GM18870 (cell line): ENCODE measurements around the gene PLEKHG5.

ENCODE experiments used
- ATAC-seq: cut with Tn5 transposase; IDR thresholded peaks from one replicate; pipeline ENCODE4 v1.9.1; 2021; ENCODE audit warnings: moderate library complexity; ENCODE audit not compliant: unreplicated experiment

Gene PLEKHG5

DNA sequence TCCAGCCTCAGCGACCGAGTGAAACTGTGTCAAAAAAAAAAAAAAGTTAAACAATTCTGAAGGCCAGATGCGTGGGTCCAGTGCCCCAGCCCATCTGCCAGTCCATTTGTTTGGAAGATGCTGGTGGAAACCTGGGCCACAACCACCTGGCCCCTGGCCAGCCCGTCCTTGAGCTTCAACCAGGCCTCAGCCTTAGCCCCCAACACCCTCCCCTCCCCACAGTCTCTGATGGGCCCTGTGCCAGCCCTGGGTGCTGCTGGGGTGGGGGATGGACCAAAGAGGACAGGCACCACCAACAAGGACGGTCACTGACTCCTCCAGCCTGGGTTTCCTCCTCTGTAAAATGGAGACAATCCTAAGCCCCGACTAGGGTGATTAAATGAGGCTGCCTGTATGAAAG is 19.6 kb upstream of the PLEKHG5 start:
- ATAC-seq = no peak

DNA sequence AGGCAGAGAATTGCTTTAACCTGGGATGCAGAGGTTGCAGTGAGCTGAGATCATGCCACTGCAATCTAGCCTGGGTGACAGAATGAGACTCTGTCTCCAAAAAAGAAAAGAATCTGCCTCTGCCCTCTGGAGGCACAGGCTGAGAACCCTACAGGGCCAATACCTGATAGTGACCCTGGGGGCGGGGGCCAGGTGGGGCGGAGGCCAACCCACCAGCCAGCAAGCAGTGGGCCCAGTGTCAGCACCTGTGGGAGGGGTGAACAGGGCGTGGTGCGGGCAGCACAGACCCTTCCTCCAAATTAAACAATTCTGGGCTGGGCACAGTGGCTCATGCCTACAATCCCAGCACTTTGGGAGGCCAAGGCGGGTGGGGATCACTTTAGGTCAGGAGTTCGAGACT is 19.0 kb upstream of the PLEKHG5 start:
- ATAC-seq = no peak

DNA sequence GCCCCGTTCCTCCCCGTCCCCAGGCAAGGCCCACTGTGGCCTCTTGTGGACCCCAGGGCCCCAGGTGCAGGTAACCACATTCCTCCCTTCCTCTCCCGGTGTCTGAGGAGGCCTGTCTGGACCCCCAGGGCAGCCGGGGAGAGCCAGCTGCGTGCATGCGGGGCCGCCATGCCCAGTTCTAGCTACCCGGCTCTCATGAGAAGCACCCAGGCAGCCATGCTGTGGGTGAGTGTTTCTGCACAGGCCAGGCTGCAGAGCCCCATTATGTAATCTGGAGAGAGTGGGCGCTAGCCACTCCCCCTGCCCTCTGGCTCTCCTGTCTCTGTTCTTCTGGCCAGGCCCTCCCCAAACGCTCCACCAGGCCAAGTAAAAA is 18.4 kb upstream of the PLEKHG5 start:
- no peak for ATAC-seq

DNA sequence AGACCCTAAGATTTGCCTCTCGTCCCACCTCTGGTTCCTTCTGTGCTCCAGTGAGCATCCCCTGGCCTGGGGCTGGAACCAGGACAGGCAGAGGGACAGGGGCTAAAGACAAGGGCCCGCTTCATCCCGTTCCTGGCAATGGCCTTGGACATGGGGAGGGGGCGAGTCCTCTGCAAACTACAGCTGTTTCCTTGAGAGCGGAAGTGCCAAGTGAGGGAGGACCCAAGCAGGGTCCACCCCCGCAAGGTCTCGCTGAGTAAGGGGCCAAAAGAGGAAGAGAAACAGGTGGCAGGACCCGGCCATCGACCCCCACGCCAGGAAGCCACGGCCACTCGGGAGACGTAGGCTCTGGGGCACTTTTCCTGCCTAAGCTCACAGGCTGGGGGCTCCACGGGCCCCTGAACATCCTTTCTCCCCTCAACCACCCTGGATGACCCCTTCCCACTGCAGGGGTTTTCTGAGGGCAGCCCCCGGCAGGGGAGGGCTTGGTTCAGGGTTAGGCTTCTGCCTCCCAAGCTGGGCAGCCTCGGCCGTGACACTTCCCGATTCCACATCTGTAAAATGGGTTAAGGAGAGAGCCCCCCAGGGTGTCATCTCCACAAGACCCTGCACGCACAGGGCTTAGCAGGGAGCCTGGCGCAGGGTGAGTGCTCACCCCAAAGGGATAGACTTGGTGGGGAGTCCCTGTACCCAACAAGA is 17.9 kb upstream of the PLEKHG5 start:
- no peak for ATAC-seq

DNA sequence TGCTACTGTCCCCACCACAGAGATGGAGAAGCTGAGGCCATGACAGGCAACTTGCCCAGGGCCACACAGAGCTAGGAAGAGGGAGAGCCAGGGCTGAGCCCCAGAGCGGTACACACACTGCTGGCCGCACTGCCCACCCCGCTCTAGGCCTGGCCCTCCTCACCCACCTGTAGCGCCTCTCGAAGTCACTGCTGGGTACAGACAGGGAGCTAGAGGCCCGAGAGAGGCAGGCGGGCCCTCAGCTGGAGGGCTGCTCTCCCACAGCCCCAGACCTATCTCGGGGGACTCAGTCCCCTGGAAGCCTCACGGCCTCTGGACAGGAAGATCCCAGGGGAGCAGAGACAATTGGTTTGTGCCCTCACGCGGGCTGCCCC is 17.3 kb upstream of the PLEKHG5 start:
- no peak for ATAC-seq

DNA sequence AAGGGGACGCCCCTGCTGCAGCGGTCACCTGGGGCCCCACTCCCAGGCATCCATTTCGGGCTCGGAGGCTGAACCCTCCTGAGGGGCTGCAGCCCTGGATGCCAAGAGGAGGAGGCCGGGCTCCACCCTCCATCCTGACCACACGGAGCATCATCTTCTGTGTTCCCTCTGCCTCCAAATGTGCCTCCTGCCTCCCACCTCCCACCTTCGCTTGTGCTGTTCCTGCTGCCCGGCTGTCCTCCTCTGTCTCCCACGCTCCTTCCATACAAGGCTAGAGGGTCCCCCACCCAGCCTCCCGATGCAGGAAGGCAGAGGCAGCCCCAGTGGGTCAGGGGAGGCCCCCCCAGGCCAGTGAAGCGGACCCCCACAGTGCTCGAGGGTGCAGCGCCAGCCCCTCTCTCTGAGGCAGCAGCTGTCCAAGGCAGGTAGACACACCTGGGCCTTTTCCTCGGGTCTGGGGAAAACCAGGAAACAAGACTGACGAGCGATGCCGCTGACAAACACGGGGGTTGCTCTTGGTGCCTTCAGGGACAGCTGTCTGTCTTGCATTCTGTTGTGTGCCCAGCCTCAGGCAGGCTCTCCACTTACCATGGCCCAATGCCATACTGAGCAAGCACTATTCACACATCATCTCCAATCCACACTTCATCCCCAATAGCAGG is 16.8 kb upstream of the PLEKHG5 start:
- ATAC-seq = no peak

DNA sequence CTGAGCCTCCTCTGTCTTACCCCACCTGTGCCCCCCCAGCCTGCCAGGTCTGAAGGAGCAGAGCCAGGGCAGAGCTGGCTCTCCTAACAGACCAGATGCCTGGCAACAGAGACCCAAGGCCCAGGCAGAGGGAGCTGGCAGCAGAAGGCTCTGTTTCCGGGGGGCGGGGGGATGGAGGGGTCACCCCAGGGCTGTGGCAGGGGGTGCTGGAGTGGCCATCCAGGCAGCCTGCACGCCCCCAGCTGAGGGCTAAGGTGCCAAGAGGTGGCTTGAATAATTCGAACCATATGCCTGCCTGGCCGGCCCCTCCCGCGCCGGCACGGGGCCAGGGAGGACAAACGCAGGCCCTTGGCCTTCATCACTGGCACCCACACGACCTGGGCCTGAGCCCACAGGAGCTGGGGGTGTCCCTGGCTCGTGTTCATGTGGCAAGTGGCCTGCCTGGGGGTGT is 16.0 kb upstream of the PLEKHG5 start:
- no peak for ATAC-seq

DNA sequence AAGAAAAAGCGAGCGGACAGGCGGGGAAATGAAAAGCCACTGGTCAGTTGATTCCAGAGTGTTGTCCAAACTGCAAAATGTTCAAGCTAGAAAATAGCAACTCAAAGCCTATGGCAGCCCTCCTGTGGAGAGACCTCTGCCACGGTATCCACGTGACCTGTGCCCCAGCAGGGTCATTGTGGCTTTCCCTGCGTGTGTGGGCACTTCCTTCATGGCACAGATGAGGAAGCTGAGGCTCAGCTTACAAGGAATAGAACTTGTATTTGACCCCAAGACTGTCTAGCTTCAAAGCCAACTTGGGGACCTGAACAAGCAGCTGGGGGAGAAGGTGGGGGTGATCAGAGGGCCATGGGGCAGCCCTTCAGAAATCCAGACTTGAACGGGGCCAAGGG is 15.6 kb upstream of the PLEKHG5 start:
- no peak for ATAC-seq

DNA sequence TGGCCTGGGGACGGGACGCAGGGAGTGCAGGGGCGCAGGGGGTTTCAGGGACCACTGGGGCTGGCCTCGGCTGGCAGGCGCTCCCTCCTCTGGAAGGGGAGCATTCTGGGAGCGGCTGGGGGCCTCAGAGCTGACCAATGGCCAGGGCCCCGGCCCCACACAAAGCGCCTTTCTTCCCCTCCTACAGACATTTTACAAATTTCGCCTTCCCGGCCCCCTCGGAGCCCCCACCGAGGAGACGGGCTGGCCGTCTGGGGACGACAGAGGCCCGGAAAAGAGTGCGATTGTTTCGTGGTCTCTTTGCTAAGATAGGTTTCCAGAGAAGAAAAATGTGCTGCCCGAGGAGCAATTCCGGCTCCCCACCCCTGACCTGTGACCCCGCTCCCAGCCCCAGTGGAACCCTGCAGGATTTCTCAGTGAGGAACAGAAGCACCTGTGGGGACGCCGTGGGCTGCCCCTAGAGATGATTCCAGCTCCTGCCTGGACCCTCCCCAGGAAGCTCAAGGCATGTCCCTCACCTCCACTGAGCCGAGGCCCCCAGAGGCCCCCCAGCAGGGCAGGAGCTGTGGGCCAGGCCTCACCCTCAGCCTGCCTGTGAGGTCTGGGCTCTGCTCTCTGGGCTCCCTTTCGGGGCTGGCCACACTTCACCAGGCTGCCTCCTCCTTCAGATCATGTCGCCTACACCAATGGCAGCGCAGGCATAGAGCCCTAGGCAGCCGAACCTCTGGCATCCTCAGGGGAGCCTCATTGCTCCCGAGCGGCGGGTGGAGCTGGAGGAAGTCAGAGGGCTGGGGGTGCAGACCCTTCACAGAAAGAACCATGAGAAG is 15.0 kb upstream of the PLEKHG5 start:
- no peak for ATAC-seq

DNA sequence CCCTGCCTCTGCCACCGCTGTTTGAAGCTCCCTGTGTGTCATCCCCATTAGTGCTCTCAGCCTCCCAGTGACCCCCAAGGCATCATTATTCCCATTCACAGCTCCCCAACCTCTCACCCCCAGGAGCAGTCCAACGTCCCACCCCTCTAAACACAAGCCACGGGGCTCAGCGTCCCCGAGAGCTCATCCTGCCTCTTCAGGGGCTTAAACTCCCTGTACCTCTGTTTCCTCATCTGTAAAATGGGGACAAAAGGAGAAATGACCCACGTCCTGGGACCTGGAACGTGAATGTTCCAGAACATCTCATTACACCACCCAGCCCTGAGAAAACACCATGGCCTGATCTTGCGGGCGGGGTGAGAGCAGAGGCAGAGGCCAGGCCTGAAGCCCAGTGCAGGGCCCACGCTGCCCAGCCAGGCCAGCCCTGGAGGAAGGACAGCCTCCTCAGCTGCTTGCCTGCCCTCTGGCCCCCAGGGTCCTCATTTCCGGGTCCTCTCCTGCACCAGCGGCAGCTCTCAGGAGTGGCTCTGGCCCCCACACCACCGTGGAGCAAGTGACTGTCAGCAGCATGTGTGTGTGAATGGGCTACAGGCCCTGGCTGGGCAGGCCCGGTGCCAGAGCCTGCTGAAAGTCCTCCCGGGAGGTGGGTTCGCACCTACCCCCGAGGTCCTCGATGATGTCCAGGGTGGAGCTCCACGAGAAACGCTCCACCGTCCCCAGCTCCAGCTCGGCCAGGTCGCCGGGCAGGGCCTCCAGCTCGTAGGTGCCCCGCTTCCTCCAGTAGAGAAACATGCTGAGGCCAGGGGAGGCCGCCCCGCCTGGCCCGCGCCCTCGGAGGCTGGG is 14.1 kb upstream of the PLEKHG5 start:
- no peak for ATAC-seq

DNA sequence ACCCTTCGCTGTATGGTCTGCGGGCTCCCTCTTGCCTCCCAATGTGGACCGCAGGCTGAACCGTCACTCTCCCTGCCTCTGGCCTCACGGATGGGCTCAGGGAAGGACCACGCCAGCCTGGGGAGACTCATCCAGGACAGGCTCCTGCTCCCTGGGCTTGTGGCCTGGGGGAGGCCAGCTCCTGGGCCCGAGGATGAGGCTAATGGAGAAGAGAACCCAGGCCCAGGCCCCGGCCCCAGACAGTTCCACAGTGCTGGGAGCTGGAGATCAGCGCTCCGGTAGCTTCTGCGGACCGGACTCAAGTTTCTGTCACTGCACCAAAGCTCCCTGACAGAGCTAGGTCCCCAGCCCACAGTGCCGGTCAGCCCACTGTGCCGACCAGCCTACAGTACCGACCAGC is 13.4 kb upstream of the PLEKHG5 start:
- no peak for ATAC-seq

DNA sequence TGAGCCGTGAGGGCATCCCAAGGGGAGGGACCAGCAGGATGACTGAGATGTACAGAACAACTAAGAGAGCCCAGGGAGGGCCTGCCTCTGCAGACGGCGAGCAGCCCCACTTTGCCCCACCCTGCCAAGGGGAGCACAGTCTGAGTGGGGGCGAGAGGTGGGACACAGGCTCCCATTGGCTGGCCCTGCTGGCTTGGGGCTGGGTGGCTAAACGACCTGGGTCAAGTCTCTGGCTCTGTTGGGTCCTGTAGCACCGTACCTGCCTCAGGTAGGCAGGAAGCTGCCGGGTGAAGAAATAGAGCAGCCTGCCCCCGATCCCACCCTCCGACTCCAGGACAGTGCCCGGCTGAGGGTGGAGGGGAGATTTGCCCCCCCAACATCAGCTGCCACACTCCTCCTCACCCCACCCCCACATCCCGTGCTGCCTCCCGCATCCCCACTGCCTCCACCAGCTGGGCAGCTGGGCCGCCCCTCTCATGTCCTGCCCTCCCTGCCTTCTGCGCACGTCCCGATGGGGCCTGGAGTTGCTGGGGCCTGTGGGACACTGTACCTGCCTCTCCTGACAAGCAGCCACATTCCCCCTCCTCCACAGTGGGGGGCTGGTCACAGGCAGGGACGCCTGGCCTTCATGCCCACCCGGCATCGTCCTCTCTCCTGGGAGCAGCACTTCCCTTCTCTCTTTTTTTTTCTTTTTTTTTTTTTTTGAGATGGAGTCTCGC is 12.6 kb upstream of the PLEKHG5 start:
- no peak for ATAC-seq

DNA sequence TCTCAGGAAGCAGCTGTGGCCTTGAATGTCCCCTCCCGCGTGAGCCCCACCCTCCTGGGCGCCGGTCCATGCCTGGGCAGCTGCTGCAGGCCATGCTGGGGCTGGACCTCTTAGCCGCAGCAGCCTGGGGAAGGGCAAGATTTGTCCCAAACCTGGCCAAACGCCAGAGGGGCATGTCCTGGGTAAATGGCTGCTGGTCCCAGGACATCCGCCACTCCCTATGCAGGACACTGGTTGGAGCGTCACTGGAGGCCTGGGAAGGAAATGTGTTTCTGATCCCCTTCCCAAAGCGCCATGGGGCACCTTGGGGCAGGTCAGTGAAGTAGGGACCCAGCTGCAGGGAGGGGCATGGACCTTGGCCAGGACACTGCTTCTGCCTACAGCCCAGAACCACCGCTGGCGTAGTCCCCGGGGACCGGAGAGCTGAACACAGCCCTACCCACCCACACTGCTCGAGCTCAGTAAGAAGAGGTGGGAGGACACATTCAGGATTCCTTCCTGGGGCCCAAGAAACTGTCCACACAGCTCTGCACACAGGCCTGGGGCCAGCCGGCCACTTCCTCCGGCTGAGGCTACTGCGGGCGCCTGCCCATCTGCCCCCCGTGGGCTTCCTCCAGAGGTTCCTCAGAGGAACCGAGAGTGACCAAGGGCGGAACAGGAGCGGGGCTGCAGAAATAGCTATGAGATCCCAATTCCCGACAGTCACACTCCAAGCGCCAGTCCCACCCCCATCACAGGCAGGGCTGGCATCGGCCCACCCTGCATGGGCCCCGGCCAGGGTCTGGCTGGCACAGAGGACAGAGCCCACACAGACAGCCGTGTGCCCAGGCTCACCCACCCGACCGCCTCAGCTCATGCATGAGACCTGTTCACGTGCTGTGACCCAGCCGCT is 10.8 kb upstream of the PLEKHG5 start:
- no peak for ATAC-seq

DNA sequence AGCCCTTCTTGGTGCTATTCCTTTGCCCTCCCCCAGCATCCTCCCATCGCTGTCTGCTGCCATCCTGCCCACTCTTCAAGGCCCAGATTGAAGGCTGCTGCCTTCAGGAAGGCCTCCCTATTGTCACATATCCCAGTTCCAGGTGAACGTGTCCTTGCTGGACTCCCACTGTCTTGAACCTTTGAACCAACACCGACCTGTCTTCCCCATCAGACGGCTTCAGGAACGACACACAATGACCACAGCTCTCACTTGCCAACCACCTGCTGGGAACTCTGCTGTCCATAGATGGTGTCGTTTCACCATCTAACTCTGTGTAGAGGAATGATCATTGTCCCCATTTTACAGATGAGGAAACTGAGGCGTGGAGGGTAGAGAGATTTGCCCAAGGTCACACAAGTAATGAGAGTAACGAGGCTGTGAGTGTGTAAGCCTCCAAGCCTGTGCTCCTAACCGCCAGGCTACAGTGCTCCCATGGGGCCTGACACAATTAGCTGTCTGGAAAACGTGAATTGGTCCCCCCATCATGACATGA is 9.9 kb upstream of the PLEKHG5 start:
- ATAC-seq = no peak

DNA sequence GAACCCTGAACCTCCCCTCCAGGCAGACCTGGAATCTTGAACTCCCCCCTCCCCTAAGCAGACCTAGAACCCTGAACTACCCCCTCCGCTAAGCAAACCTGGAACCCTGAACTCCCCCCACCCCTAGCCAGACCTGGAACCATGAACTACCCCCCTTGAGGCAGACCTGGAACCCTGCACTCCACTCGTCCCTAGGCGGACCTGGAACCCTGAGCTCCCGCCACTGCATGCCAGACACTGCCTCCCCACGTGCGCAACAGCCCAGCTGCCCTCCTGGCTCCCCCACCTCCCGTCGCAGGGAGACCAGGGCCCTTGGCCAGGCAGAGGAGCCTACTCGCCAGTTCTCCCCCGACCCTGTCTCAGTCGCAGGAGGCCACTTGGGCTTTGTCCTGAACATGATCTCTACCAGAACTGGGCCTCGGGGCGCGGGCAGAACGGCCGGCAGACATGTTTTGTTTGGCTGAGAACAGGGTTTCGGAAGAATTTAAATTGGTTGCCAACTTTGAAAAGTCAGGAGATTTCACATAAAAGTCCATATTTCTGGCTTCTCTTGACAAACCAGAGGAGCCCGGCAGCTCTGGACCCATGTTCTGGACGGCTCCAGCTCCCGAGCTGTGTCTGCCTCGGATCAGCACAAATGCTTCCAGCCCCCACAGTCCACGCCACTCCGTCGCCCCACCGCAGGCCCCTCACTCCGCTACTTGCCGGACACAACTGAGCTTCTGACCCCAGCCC is 9.2 kb upstream of the PLEKHG5 start:
- no peak for ATAC-seq

DNA sequence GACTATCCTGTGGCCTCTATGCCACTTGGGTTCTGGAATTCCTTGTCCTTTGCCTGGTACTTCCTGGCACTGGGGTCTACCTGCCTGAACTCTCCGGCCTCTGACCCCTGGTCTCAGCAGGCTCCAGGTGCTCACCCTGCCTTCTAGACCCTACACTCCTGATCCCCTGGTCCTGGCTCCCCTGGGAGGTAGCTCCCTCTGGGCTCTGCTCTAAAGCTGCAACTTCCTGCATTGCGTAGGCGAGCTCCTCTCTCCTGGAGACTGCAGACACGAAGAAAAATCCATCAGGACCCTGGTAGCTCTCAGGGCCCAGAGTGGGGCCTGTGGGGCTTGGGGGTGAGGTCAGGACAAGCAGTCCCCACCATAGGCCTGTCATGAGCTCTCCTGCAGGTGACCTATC is 7.8 kb upstream of the PLEKHG5 start:
- ATAC-seq = no peak

DNA sequence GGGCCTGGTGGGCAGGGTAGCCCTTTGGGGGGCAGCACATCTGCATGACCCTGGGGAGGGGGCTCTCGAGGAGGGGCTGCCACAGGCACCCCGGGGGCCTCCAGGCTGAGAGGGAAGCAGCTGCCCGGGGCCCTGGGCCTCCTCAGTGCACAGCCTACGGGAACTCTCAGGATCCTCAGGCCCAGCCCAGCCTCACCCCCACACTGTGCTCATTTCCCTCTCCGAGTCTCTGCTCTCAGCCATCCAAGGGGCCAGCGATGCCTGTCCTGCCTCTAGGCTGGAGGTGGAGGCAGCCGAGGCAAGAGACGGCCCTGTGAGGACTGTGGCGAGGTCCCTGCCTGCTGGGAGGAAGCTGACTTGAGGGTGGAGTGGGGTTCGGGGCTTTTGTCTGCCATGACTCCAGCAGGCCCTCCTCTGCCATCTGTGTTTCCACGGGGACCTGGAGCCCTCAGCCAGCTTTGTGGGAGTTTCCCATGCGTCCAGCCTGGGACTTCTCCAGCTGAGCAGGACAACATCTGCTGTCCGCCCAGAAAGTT is 7.2 kb upstream of the PLEKHG5 start:
- ATAC-seq = no peak

DNA sequence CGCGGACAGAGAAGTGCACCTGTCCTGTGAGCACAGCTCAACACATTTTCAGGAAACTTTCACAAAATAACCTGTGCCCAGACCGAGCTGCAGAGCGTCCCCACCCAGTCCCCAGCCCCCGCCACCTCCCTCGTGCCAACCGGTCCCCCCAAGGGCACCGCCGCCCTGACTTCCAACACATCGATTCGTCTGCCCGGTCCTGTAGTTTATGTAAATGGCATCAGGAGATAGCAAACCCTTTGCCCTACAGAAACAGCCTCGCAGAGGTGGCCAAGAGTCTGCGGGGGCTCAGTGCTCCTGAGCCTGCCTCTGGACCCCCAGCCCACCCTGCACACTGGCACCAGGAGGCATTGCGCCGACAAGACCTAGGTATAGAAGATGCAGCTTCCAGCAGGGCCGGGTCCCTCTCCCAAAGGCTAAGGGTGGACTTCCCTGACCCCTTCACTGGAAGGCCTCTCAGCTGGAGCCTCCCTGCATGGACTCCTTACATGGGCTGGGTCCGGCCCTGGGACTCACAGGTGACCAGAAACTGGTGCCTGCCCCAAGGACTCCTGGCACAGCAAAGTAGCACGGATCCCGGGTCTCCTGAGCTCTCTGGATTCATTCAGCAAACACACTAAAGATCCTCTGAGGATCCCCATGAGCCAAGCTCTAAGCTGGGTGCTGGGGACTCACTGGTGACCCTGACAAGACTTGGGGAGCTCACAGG is 6.6 kb upstream of the PLEKHG5 start:
- ATAC-seq = no peak
